Measurements from ENCODE around the gene GMCL1. TPM values are rescaled to one million over a fixed set of nuclear protein-coding genes. Genes with fewer than 3 reads are reported as not detected.

The GMCL1 gene
- total RNA-seq, 1 donor from 2014 or later = 28.0 TPM

DNA sequence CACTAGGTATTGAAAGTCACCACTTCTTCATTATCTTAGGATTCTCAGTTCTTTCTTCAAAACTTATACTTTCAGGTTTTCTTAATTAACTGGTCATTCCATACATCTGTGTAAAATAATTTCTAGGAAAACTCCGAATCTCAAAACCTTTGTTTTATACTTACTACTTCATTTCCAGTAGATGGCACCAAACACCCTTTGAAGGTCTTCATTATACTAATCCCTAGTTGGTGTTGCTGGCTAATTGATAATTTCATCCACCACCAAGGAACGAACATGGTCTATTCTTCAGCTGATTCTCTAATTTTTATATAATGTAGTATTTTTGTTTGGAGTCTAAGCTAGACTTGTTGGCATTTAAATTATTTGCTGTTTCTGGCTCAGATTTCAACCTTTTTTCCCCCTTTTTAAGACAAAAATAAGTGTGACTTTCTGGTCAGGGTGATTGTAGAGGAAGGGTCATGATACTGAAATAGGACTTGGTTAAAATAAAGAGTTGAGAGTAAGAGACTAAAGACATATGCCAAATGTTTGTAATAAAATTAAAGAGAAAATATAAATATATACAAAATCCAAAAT is 82.6 kb downstream of the GMCL1 start:
- Mint-ChIP-seq H3K4me1 (peaks cover 18% of the 10 kb centered on the region), H3K9me3 (no peaks in the 10 kb centered on the region), H3K4me3 (no peak overlapping the region), H3K27ac (peak overlapping the region; percentile 29), H3K36me3 (ENCODE audit: low read depth) (peaks cover 17% of the 10 kb centered on the region), H3K27me3 (no peaks in the 10 kb centered on the region)
- peak; percentile 70 for DNase-seq
- intact Hi-C loops (cut with micrococcal nuclease) = loop anchor here (2.0 to 10.0 kb wide), 2 partner anchors 267 to 391 kb away; partner anchors contain the start of genes AAK1 and FAM136A

GRCh38 chr2:69914164-69914949 is 84.9 kb downstream of the GMCL1 start:
- Mint-ChIP-seq H3K4me3 (peak overlapping the region; percentile 86), H3K4me1 (peaks cover 29% of the 10 kb centered on the region), H3K9me3 (no peaks in the 10 kb centered on the region), H3K36me3 (ENCODE audit: low read depth) (peaks cover 20% of the 10 kb centered on the region), H3K27ac (peak overlapping the region; percentile 93), H3K27me3 (no peaks in the 10 kb centered on the region)
- peak; percentile 100 for DNase-seq
- intact Hi-C loops (cut with micrococcal nuclease) = loop anchor here (1.0 to 10.0 kb wide), 10 partner anchors 18 to 378 kb away; partner anchors contain the start of genes AAK1, PCBP1, SNRPG and TIA1

GRCh38 chr2:69914950-69915945 is 85.8 kb downstream of the GMCL1 start, which contains the start of gene MXD1:
Gene MXD1, plus strand, starts transcription at chr2:69915109. Its CDS starts 222 bp downstream, at chr2:69915331.
- H3K27ac Mint-ChIP-seq = peak within 1 kb of the TSS; percentile 93
- peak; percentile 79 for DNase-seq
- peaks cover 22% of the 10 kb centered on the region for H3K36me3 Mint-ChIP-seq (ENCODE audit: low read depth)
- H3K4me1 Mint-ChIP-seq = peaks cover 29% of the 10 kb centered on the region
- no peaks in the 10 kb centered on the region for H3K9me3 Mint-ChIP-seq
- peak within 1 kb of the TSS; percentile 86 for H3K4me3 Mint-ChIP-seq
- intact Hi-C loops (cut with micrococcal nuclease) = loop anchor here (1.0 to 10.0 kb wide), 11 partner anchors 18 to 378 kb away; partner anchors contain the start of genes AAK1, PCBP1, SNRPG and TIA1
- H3K27me3 Mint-ChIP-seq = no peaks in the 10 kb centered on the region

DNA sequence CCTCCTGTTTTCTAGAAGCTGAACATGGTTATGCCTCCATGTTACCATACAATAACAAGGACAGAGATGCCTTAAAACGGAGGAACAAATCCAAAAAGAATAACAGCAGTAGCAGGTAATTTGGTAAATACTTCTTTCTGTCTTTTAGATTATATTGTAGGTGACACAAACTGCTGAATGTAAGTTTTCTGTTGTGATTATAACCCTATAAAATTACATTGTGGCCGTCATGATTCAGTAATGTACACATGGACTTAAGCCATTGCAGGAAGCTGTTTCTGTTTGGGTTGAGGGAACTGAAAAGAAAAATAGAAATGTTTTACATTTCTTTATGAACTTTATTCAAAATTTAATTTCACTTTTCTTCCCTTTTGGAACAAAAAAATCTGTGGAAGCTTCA is 86.6 kb downstream of the GMCL1 start:
- Mint-ChIP-seq H3K4me1 (peaks cover 29% of the 10 kb centered on the region), H3K4me3 (peak overlapping the region; percentile 85), H3K27ac (peak overlapping the region; percentile 64), H3K36me3 (ENCODE audit: low read depth) (peaks cover 24% of the 10 kb centered on the region), H3K27me3 (no peaks in the 10 kb centered on the region), H3K9me3 (no peaks in the 10 kb centered on the region)
- DNase-seq = peak; percentile 25
- intact Hi-C loops (cut with micrococcal nuclease) = loop anchor here (5.0 to 10.0 kb wide), 2 partner anchors 81 to 271 kb away; partner anchors contain the start of gene AAK1

DNA sequence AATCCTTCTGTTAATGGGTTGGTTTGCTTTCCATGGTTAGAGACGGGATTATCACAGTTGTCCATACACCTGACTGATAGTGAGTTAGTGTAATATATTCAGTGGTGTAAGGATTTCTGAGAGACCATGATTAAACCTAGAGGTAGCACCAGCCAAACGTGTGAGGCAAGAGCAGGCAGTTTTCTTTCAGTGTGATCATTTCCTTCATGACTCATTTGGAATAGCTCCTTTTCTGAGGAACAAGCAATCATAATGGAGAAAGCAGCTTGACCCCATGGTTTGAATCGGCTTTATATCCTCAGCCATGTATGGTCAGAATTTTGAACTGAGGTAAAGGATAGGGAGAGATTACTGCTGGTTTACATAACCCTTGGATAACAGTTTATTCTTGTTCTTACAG is 88.4 kb downstream of the GMCL1 start:
- Mint-ChIP-seq H3K4me1 (peaks cover 28% of the 10 kb centered on the region), H3K27ac (no peak overlapping the region), H3K36me3 (ENCODE audit: low read depth) (peaks cover 32% of the 10 kb centered on the region), H3K27me3 (no peaks in the 10 kb centered on the region), H3K9me3 (no peaks in the 10 kb centered on the region), H3K4me3 (no peak overlapping the region)
- DNase-seq = peak; percentile 52
- intact Hi-C loops (cut with micrococcal nuclease) = loop anchor here (5.0 to 10.0 kb wide), 2 partner anchors 79 to 273 kb away; partner anchors contain the start of gene AAK1

DNA sequence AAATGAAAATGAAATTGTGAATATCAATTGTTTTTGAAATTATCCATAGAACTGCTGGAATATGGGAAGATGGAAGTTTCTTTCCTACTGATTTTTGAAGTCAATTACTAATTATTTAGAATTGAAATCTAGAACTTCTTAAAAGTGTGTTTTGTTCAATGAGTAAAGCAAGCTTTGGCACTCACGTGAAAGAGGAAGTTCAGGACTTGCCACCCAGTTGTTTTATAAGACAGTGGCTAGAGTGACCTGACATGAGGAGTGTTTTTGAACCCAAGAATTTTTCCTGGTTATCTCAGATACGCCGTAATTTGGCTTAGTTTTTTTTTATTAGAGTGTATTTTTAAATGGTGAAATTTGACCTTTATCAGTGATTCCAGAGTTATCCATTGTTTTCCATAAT is 88.9 kb downstream of the GMCL1 start:
- H3K4me1 Mint-ChIP-seq = peaks cover 30% of the 10 kb centered on the region
- H3K4me3 Mint-ChIP-seq = no peak overlapping the region
- peaks cover 36% of the 10 kb centered on the region for H3K36me3 Mint-ChIP-seq (ENCODE audit: low read depth)
- H3K27ac Mint-ChIP-seq = no peak overlapping the region
- peak; percentile 23 for DNase-seq
- H3K9me3 Mint-ChIP-seq = no peaks in the 10 kb centered on the region
- H3K27me3 Mint-ChIP-seq = no peaks in the 10 kb centered on the region
- intact Hi-C loops (cut with micrococcal nuclease) = loop anchor here (5.0 to 10.0 kb wide), 2 partner anchors 79 to 274 kb away; partner anchors contain the start of gene AAK1

DNA sequence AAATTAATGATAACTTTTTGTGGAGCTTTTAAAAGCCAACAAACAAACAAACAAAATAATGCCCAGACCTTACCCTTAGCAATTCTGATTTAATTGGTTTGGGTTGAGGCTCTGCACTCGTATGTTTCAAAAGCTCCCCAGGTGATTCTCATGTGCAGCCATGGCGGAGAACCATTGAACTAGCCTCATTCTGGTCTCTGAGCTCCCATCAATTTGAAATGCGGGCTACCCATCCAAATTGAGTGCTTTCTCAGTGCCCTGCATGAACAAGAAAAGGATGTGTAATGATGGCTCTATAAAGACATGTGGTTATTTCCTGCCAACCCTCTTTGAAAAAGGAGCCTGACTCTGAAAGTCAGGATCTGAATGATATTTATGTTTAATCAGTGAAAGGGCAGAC is 93.7 kb downstream of the GMCL1 start:
- no peaks in the 10 kb centered on the region for H3K27me3 Mint-ChIP-seq
- H3K9me3 Mint-ChIP-seq = no peaks in the 10 kb centered on the region
- H3K36me3 Mint-ChIP-seq (ENCODE audit: low read depth) = peaks cover 43% of the 10 kb centered on the region
- H3K4me3 Mint-ChIP-seq = no peak overlapping the region
- intact Hi-C loops (cut with micrococcal nuclease) = no loop called here
- DNase-seq = peak; percentile 52
- peaks cover 18% of the 10 kb centered on the region for H3K4me1 Mint-ChIP-seq
- H3K27ac Mint-ChIP-seq = no peak overlapping the region

DNA sequence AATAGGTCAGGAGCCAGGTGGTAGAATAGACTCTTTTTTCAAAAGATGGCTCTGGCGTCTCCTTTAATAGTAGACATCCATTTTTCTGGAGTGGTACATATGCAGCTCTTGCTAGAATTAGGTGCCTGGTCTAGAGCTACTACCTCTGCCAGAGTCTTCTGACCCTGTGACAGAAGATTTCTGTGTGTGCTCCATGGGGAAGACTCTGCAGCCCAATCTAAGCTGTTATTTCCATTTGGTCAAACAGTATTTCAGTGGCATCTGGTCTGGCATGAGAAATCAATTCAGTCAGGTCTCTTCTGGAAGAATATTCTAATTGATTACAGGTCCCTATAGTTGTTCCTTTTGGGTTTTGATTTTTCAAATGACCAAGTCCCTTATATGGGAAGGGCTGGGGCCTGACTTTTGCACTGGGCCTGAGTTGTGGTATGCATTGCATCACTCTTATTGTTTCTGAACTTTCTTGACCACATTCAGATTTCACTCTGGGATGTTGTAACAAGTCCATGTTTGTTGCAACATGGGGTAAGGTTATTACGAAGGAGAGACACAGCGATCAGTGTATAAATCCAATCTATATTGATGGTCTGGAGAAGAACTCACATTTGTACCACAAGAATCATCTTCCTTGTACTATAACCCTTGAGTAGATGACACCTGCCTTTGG is 97.5 kb downstream of the GMCL1 start:
- no peak overlapping the region for H3K27ac Mint-ChIP-seq
- H3K4me1 Mint-ChIP-seq = peaks cover 22% of the 10 kb centered on the region
- DNase-seq = no peak
- intact Hi-C loops (cut with micrococcal nuclease) = no loop called here
- H3K36me3 Mint-ChIP-seq (ENCODE audit: low read depth) = peaks cover 43% of the 10 kb centered on the region
- no peaks in the 10 kb centered on the region for H3K27me3 Mint-ChIP-seq
- no peaks in the 10 kb centered on the region for H3K9me3 Mint-ChIP-seq
- no peak overlapping the region for H3K4me3 Mint-ChIP-seq

Other genes starting within 250 kb of the GMCL1 start
- 81.7 and 86.0 TPM in 2 replicates for gene AAK1, start 185.9 kb upstream of the GMCL1 start, total RNA-seq
- 47.4 and 49.0 TPM in 2 replicates for gene ANXA4, start 87.5 kb upstream of the GMCL1 start, total RNA-seq
- 61.1 and 63.3 TPM in 2 replicates for gene SNRNP27, start 64.3 kb downstream of the GMCL1 start, total RNA-seq
- 11.7 and 12.6 TPM in 2 replicates for gene MXD1, start 85.4 kb downstream of the GMCL1 start, total RNA-seq
- gene ASPRV1, start 132.0 kb downstream of the GMCL1 start, total RNA-seq = 0.75 and 1.4 TPM in 2 replicates

Data from activated CD4-positive, alpha-beta T cell treated with anti-CD3 and anti-CD28 coated beads, Interleukin-2, amount 10 ng/mL, durations not matched to agents 24 days and 14 days (primary cell).